GM13977 (cell line): Measurements from ENCODE around the gene RTTN.

Source experiments
- DNase-seq: peaks from one replicate; pipeline ENCODE4 v3.0.0; 2012; ENCODE audit warnings: low spot score
- CTCF ChIP-seq: IDR thresholded peaks from 2 replicates; pipeline ENCODE4 v1.5.1; 2012; ENCODE audit warnings: mild to moderate bottlenecking, control low read depth; ENCODE audit not compliant: insufficient read depth; ENCODE audit errors: extremely low read depth, missing control alignments
- in situ Hi-C: fragments of 300-500 bp; cut with MboI; formaldehyde crosslinking; loops from one replicate; pipeline ENCODE4 v1.12.0; 2022; ENCODE audit warnings: low sequenced_read_pairs, low pct_unique_long_range_greater_than_20kb, mixed read lengths, inconsistent platforms; ENCODE audit not compliant: unreplicated experiment

RTTN gene

GRCh38 chr18:70072678-70073077 lies 132.8 kb downstream of the RTTN start:
- no peak for DNase-seq
- TF ChIP-seq CTCF = peak; percentile 50
- in situ Hi-C loops = no loop called here

- in situ Hi-C loops = no loop called here
- TF ChIP-seq CTCF = no peak
- no peak for DNase-seq
Observed at GRCh38 chr18:70069965-70070364, 135.5 kb downstream of the RTTN start.

- in situ Hi-C loops = no loop called here
- no peak for TF ChIP-seq CTCF
- DNase-seq = no peak
Observed at GRCh38 chr18:70069382-70069781, 136.1 kb downstream of the RTTN start.

- no peak for DNase-seq
- in situ Hi-C loops = no loop called here
- TF ChIP-seq CTCF = no peak
Observed at GRCh38 chr18:70068981-70069380, 136.5 kb downstream of the RTTN start.

- no peak for TF ChIP-seq CTCF
- no peak for DNase-seq
- in situ Hi-C loops = no loop called here
Observed at GRCh38 chr18:70059684-70060083, 145.8 kb downstream of the RTTN start.

- DNase-seq = peak; percentile 61
- no peak for TF ChIP-seq CTCF
- in situ Hi-C loops = no loop called here
Observed at GRCh38 chr18:70058916-70059315, 146.6 kb downstream of the RTTN start.
